Measurements from ENCODE around the gene CARD19. TPM values are rescaled to one million over a fixed set of nuclear protein-coding genes. Genes with fewer than 3 reads are reported as not detected.
A peak's percentile ranks its signal among the peaks of the same experiment; 100 is the strongest.

Gene CARD19
- 10 to 100 TPM; 43.2 to 63.6 (median 54.3) TPM for total RNA-seq

GRCh38 chr9:93096131-93096802 lies at the start of gene CARD19:
Gene CARD19 (plus strand): TSS chr9:93096217. CDS start chr9:93096346, 129 bp downstream.
- H3K9me3 ChIP-seq = no peaks in the 10 kb centered on the region
- H3K36me3 ChIP-seq = no peaks in the 10 kb centered on the region
- peaks cover 65% of the 10 kb centered on the region for H3K4me1 ChIP-seq
- 0% methylated on average over 38 of the region's 65 CpGs for WGBS
- TF ChIP-seq POLR2A (IDR thresholded peaks at IDR 0.05) = peak in 1 of 2 donors; percentile 79
- TF ChIP-seq CTCF (IDR thresholded peaks at IDR 0.05) = no peak
- no peak for TF ChIP-seq EP300 (IDR thresholded peaks at IDR 0.05)
- TF ChIP-seq POLR2AphosphoS5 (IDR thresholded peaks at IDR 0.05) = peak in 1 of 3 donors; percentile 40
- H3K27me3 ChIP-seq = no peaks in the 10 kb centered on the region
- peak within 1 kb of the TSS; percentile 97 for H3K27ac ChIP-seq
- H3K4me3 ChIP-seq = peak within 1 kb of the TSS; percentile 100
- DNase-seq (ENCODE audit: low spot score in 2 of 2) = peak in 1 of 2 donors; percentile 89

- H3K4me1 ChIP-seq = no peaks in the 10 kb centered on the region
These were observed 47.2 kb upstream of the CARD19 start for GRCh38 chr9:93048566-93049448.

GRCh38 chr9:93049491-93049890 lies 46.5 kb upstream of the CARD19 start:
- no peak for DNase-seq (ENCODE audit: low spot score in 2 of 2)
- no peaks in the 10 kb centered on the region for H3K27me3 ChIP-seq
- no peaks in the 10 kb centered on the region for H3K9me3 ChIP-seq
- no peak for TF ChIP-seq EP300 (IDR thresholded peaks at IDR 0.05)
- no peak for TF ChIP-seq CTCF (IDR thresholded peaks at IDR 0.05)
- 84% methylated on average over 4 of the region's 4 CpGs for WGBS
- no peaks in the 10 kb centered on the region for H3K36me3 ChIP-seq
- H3K4me1 ChIP-seq = no peaks in the 10 kb centered on the region
- no peak overlapping the region for H3K4me3 ChIP-seq
- no peak overlapping the region for H3K27ac ChIP-seq

More at GRCh38 chr9:93048566-93049448, 47.2 kb upstream of the CARD19 start:
- no peak for TF ChIP-seq POLR2AphosphoS5 (IDR thresholded peaks at IDR 0.05)
- no peak for TF ChIP-seq EP300 (IDR thresholded peaks at IDR 0.05)
- TF ChIP-seq CTCF (IDR thresholded peaks at IDR 0.05) = no peak
- no peak for TF ChIP-seq POLR2A (IDR thresholded peaks at IDR 0.05)
- no peak overlapping the region for H3K27ac ChIP-seq
- no peaks in the 10 kb centered on the region for H3K36me3 ChIP-seq
- no peaks in the 10 kb centered on the region for H3K9me3 ChIP-seq
- no peak overlapping the region for H3K4me3 ChIP-seq
- H3K27me3 ChIP-seq = no peaks in the 10 kb centered on the region
- no peak for DNase-seq (ENCODE audit: low spot score in 2 of 2)
- 82% methylated on average over 8 of the region's 8 CpGs for WGBS

GRCh38 chr9:93050231-93050630 lies 45.8 kb upstream of the CARD19 start:
- 94% methylated on average over 4 of the region's 4 CpGs for WGBS

More at GRCh38 chr9:93050231-93050630, 45.8 kb upstream of the CARD19 start:
- no peak overlapping the region for H3K27ac ChIP-seq
- H3K9me3 ChIP-seq = no peaks in the 10 kb centered on the region
- no peaks in the 10 kb centered on the region for H3K36me3 ChIP-seq
- DNase-seq (ENCODE audit: low spot score in 2 of 2) = no peak
- H3K27me3 ChIP-seq = no peaks in the 10 kb centered on the region
- no peak overlapping the region for H3K4me3 ChIP-seq
- TF ChIP-seq POLR2AphosphoS5 (IDR thresholded peaks at IDR 0.05) = no peak
- no peak for TF ChIP-seq EP300 (IDR thresholded peaks at IDR 0.05)
- TF ChIP-seq CTCF (IDR thresholded peaks at IDR 0.05) = no peak
- TF ChIP-seq POLR2A (IDR thresholded peaks at IDR 0.05) = no peak
- H3K4me1 ChIP-seq = no peaks in the 10 kb centered on the region
